Hepatocyte (in vitro differentiated cells): ENCODE results near the gene FAM117B.

Experiments
- EZH2phosphoT487 ChIP-seq: fragments of 200-600 bp; sonication (generic); IDR thresholded peaks from one replicate; pipeline ENCODE4 v1.6.1; 2018; ENCODE audit warnings: antibody characterized with exemption, mild to moderate bottlenecking, low read depth, moderate library complexity; ENCODE audit not compliant: unreplicated experiment, severe bottlenecking
- TF ChIP-seq, protein P1 (sequence below): fragments of 200-600 bp; sonication (generic); IDR thresholded peaks from 2 replicates; pipeline ENCODE4 v1.5.1; 2016; ENCODE audit warnings: antibody characterized with exemption, mild to moderate bottlenecking; ENCODE audit not compliant: poor library complexity

DNA sequence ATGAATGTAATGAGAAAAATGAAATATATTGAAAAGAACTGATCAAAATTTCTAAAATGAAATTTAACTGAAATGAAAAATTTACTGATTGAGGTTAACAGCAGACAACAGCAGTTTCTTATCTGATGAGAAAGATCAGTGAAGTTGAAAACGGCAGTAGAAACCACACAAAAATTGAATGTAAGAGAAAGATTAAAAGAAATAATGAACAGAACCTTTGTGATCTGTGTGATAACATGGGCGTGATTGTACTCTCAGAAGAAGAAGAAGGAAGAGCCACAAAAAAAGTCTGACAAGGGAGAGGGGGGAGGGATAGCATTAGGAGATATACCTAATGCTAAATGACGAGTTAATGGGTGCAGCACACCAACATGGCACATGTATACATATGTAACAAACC, 45.2 kb downstream of the FAM117B start:
- TF ChIP-seq, protein P1, sequence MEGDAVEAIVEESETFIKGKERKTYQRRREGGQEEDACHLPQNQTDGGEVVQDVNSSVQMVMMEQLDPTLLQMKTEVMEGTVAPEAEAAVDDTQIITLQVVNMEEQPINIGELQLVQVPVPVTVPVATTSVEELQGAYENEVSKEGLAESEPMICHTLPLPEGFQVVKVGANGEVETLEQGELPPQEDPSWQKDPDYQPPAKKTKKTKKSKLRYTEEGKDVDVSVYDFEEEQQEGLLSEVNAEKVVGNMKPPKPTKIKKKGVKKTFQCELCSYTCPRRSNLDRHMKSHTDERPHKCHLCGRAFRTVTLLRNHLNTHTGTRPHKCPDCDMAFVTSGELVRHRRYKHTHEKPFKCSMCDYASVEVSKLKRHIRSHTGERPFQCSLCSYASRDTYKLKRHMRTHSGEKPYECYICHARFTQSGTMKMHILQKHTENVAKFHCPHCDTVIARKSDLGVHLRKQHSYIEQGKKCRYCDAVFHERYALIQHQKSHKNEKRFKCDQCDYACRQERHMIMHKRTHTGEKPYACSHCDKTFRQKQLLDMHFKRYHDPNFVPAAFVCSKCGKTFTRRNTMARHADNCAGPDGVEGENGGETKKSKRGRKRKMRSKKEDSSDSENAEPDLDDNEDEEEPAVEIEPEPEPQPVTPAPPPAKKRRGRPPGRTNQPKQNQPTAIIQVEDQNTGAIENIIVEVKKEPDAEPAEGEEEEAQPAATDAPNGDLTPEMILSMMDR, result no peak
- no peak for TF ChIP-seq EZH2phosphoT487
